Measurements from ENCODE around the gene SULT1B1. TPM values are rescaled to one million over a fixed set of nuclear protein-coding genes. Genes with fewer than 3 reads are reported as not detected.

The SULT1B1 gene
- total RNA-seq, 1 experiment from 2014 or later = not detected

GRCh38 chr4:69753686-69754085 lies 6.7 kb downstream of the SULT1B1 start:
- Histone ChIP-seq H2AK5ac (ENCODE audit: insufficient read length, low read length) (no peak overlapping the region), H4K5ac (ENCODE audit: insufficient read length, low read depth, low read length) (no peak overlapping the region), H3K9me3 (ENCODE audit: control insufficient read depth, low read depth, low read length) (no peaks in the 10 kb centered on the region), H3K79me1 (ENCODE audit: insufficient read depth, low read depth, low read length, poor library complexity, severe bottlenecking) (no peaks in the 10 kb centered on the region), H3T11ph (ENCODE audit: low read length) (no peak overlapping the region), H3K18ac (ENCODE audit: insufficient read length, low read depth, low read length) (no peak overlapping the region), H3K79me2 (ENCODE audit: insufficient read depth, low read length) (no peaks in the 10 kb centered on the region), H2BK5ac (ENCODE audit: insufficient read length, low read length) (no peak overlapping the region), H3K23me2 (ENCODE audit: insufficient read length, low read depth, low read length, poor library complexity, severe bottlenecking) (no peaks in the 10 kb centered on the region), H3K4ac (ENCODE audit: low read depth, low read length) (no peak overlapping the region), H3K14ac (ENCODE audit: insufficient read depth, low read length) (no peak overlapping the region), H3K4me2 (ENCODE audit: insufficient read depth, insufficient read length, low read length) (no peak overlapping the region), H4K91ac (ENCODE audit: insufficient read length, low read depth, low read length) (no peak overlapping the region), H3K4me1 (ENCODE audit: insufficient read depth, low read length) (no peaks in the 10 kb centered on the region; the same call in 1 of the 2 replicates), H2BK15ac (ENCODE audit: low read depth, low read length) (no peak overlapping the region), H3K23ac (ENCODE audit: insufficient read length, low read depth, low read length) (no peak overlapping the region), H4K20me1 (ENCODE audit: control insufficient read depth, insufficient read depth, insufficient read length) (no peaks in the 10 kb centered on the region), H2BK12ac (ENCODE audit: insufficient read length, low read depth, low read length) (no peak overlapping the region), H3K27ac (ENCODE audit: insufficient read length, low read depth, low read length) (no peak overlapping the region), H4K8ac (replicated peaks; ENCODE audit: insufficient read length, low read depth, low read length) (no peak overlapping the region), H2BK120ac (ENCODE audit: low read depth, low read length, poor library complexity, severe bottlenecking) (no peak overlapping the region), H2AFZ (ENCODE audit: low read length) (no peak overlapping the region), H2BK20ac (ENCODE audit: low read depth, low read length, poor library complexity, severe bottlenecking) (no peak overlapping the region), H3K9ac (ENCODE audit: extremely low read depth, insufficient read length, low read length) (no peak overlapping the region), H3K27me3 (ENCODE audit: insufficient read depth, low read length) (no peaks in the 10 kb centered on the region), H3K56ac (ENCODE audit: insufficient read length, low read depth, low read length) (no peak overlapping the region)
- no peaks in the 10 kb centered on the region for H3K4me1 Mint-ChIP-seq
- WGBS (ENCODE audit: extremely low coverage, insufficient read length, low lambda C conversion rate) = no CpG with 5 or more reads among the region's 1 CpG
- no peak overlapping the region for H3K4me3 Mint-ChIP-seq
- H3K36me3 Mint-ChIP-seq (ENCODE audit: insufficient read depth in 1 of 3, low read depth in 3 of 3) = no peaks in the 10 kb centered on the region
- no peaks in the 10 kb centered on the region for H3K27me3 Mint-ChIP-seq (ENCODE audit: low read depth)
- no peak for TF ChIP-seq CTCF (conservative IDR thresholded peaks at IDR 0.05)
- no peak overlapping the region for H3K27ac Mint-ChIP-seq
- no peaks in the 10 kb centered on the region for H3K9me3 Mint-ChIP-seq
- DNase-seq = no peak

All from H9 (cell line).